Smooth muscle cell (in vitro differentiated cells): ENCODE data around the gene PRAMEF10. TPM values are rescaled to one million over a fixed set of nuclear protein-coding genes. Genes with fewer than 3 reads are reported as not detected.
"Not testable (repeated sequence)": the region's sequence is repeated elsewhere in the genome, so short reads cannot be mapped to it uniquely, and the experiment has no call there.

Experiments used
- DNase-seq: peaks from one replicate; lab custom pipeline; 2025; ENCODE audit not compliant: unreplicated experiment; lab: John Stamatoyannopoulos, UW
- H2AFZ ChIP-seq: fragments of 200-600 bp; sonication (generic); 2 replicates; pipeline ENCODE4 v1.6.0; 2016; ENCODE audit warnings: antibody characterized with exemption, low read depth, mild to moderate bottlenecking
- H3F3A ChIP-seq: fragments of 200-600 bp; sonication (generic); 2 replicates; pipeline ENCODE4 v1.6.0; 2017; ENCODE audit warnings: antibody characterized with exemption, low read depth
- H3K27ac ChIP-seq: fragments of 200-600 bp; sonication (generic); 2 replicates; pipeline ENCODE4 v1.5.1; 2016; ENCODE audit warnings: low read depth, mild to moderate bottlenecking
- H3K27me3 ChIP-seq: fragments of 200-600 bp; sonication (generic); 2 replicates; pipeline ENCODE4 v1.6.1; 2016; ENCODE audit warnings: low read depth, mild to moderate bottlenecking
- H3K36me3 ChIP-seq: fragments of 200-600 bp; sonication (generic); 2 replicates; pipeline ENCODE4 v1.5.1; 2016; ENCODE audit warnings: low read depth
- H3K4me1 ChIP-seq: fragments of 200-600 bp; sonication (generic); 2 replicates; pipeline ENCODE4 v1.5.1; 2016; ENCODE audit warnings: low read depth
- H3K4me2 ChIP-seq: fragments of 200-600 bp; sonication (generic); 2 replicates; pipeline ENCODE4 v1.6.0; 2016; ENCODE audit warnings: mild to moderate bottlenecking
- H3K4me3 ChIP-seq: fragments of 200-600 bp; sonication (generic); 2 replicates; pipeline ENCODE4 v1.5.1; 2016; ENCODE audit warnings: mild to moderate bottlenecking
- H3K79me2 ChIP-seq: fragments of 200-600 bp; sonication (generic); 2 replicates; pipeline ENCODE4 v1.6.0; 2016; ENCODE audit warnings: low read depth, mild to moderate bottlenecking
- H3K9ac ChIP-seq: fragments of 200-600 bp; sonication (generic); 2 replicates; pipeline ENCODE4 v1.6.0; 2016; ENCODE audit warnings: low read depth
- H3K9me3 ChIP-seq: fragments of 200-600 bp; sonication (generic); replicated peaks from 2 replicates; pipeline ENCODE4 v1.5.1; 2016; ENCODE audit warnings: low read depth
- H4K20me1 ChIP-seq: fragments of 200-600 bp; sonication (generic); 2 replicates; pipeline ENCODE4 v1.6.0; 2016; ENCODE audit warnings: low read depth
- WGBS: methylation state at CpG from one replicate; pipeline ENCODE4 v1.1.7; 2016; ENCODE audit warnings: low lambda C conversion rate; 5-methylcytosine and 5-hydroxymethylcytosine counted together
- polyA plus RNA-seq: library from polyadenylated mRNA; unstranded; fragments of >200 nt; fragmentation: Nextera tagmentation; extraction: Ambion mirVana; gene quantifications from 2 replicates; pipeline ENCODE4 v1.2.1, GENCODE V29; 2016
- total RNA-seq: library from RNA; depleted of rRNA; stranded (reverse); fragments of >200 nt; gene quantifications from 2 replicates; pipeline ENCODE4 v1.2.3, GENCODE V29; 2014

Gene PRAMEF10, protein sequence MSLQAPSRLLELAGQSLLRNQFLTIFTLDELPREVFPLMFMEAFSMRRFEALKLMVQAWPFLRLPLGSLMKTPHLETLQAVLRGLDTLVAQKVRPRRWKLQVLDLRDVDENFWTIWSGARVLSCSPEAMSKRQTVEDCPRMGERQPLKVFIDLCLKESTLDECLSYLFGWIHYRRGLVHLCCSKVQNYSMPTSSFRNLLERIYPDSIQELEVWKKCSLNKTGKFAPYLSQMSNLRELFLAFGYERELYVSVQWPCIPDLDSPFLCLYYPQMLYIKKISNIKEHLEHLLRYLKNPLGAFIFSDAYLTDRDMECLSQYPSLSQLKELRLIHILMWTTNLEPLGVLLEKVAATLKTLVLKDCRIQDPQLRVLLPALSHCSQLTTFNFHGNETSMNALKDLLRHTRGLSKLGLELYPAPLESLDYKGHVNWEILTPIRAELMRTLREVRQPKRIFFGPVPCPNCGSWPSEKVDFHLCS
- total RNA-seq (not detected in 2 replicates), polyA plus RNA-seq (not detected in 2 replicates)

DNA sequence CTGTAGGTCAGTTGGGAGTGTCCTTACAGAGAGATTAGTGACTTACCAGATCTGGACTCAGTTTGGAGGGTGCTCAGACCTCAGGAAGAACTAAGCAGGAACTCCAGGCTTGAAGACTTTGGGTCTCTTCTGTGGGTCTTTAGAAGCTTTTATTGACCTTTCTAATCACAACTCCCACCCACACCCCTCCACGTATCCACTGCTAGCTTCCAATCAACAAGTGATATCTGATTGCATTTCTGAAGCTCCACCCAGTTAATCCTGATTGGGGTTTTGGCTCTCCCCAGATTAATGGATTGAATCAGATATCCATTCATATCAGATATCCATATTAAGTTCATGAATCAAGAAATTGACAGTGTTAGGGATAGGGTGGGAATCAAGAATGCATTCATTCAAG lies at the start of gene PRAMEF10:
Gene PRAMEF10 (minus strand): TSS at position 101 of the 400 bp plus-strand sequence. CDS start 2,423 bp downstream, outside the sequence.
- WGBS = 38% methylated on average over 1 of the region's 1 CpG
- not testable (repeated sequence) for H4K20me1 ChIP-seq, H3K4me2 ChIP-seq, H3K9ac ChIP-seq, H3F3A ChIP-seq, H3K4me1 ChIP-seq, H2AFZ ChIP-seq, H3K4me3 ChIP-seq, H3K27me3 ChIP-seq, DNase-seq, H3K36me3 ChIP-seq, H3K27ac ChIP-seq, H3K79me2 ChIP-seq, H3K9me3 ChIP-seq

DNA sequence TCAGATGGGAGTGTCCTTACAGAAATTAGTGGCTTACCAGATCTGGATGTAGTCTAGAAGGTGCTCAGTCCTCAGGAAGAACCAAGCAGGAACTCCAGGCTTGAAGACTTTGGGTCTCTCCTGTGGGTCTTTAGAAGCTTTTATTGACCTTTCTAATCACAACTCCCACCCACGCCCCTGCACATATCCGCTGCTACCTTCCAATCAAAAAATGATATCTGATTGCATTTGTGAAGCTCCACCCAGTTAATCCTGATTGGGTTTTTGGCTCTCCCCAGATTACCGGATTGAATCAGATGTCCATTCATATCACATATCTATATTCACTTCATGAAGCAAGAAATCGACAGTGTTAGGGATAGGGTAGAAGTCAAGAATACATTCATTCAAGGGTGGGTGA lies 49.4 kb upstream of the PRAMEF10 start, which contains the start of gene PRAMEF6:
Gene PRAMEF6 (minus strand): TSS at position 101 of the 400 bp plus-strand sequence. CDS start 5,062 bp downstream, outside the sequence.
- H3K79me2 ChIP-seq, H3K9ac ChIP-seq, H3K9me3 ChIP-seq, H3K4me3 ChIP-seq, H3K4me2 ChIP-seq, H2AFZ ChIP-seq, H3K27ac ChIP-seq, H3K4me1 ChIP-seq, H3F3A ChIP-seq, H4K20me1 ChIP-seq, H3K27me3 ChIP-seq, H3K36me3 ChIP-seq, DNase-seq: not testable (repeated sequence)
- 62% methylated on average over 4 of the region's 4 CpGs for WGBS

DNA sequence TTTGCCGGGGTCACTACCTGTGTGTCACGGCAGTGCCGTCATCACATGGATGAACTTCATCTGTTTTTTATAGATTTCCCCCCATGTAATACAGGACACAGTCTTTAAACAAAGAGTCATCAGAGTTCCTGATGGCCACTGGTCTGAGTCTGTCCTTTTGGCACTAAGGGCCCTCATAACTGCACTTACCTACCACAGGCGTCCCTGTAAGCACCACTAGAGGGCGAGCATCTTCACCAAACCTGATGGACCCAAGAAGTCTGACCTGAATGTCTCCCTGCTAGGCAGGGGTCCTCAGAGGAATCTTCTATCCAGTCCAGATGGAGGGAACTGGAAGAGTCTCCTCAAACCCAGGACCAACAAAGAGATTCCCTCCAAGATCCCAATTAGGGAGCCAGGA lies 26.3 kb upstream of the PRAMEF10 start:
- not testable (repeated sequence) for H3K27ac ChIP-seq, H3K79me2 ChIP-seq, H3K9me3 ChIP-seq, H3K27me3 ChIP-seq, H3F3A ChIP-seq, H3K4me3 ChIP-seq, H3K4me2 ChIP-seq, H4K20me1 ChIP-seq, H3K36me3 ChIP-seq, H3K9ac ChIP-seq, H3K4me1 ChIP-seq, DNase-seq, H2AFZ ChIP-seq
- WGBS = 7% methylated on average over 2 of the region's 5 CpGs

DNA sequence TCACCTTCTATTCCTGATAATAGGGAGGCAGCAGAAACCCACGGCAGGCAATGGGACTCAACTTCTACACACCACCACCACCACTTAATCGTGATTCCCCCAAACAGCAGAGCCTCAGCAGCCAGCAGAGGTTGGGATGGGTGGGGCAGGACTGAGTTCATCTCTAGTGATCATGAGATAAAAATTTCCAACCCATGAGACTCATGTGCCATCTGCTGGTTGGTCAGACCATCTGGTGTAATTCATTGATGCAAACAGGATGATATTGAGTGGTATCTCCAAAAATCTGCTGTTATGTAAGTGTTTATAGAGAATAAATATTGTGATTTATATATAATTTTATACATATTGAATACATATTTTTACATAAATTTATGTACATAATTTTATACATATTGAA lies 23.7 kb upstream of the PRAMEF10 start:
- H3K79me2 ChIP-seq, H4K20me1 ChIP-seq, H3K27me3 ChIP-seq, H3K27ac ChIP-seq, H2AFZ ChIP-seq, H3K9me3 ChIP-seq, H3K9ac ChIP-seq, H3K36me3 ChIP-seq, H3K4me3 ChIP-seq, H3F3A ChIP-seq, DNase-seq, H3K4me1 ChIP-seq, H3K4me2 ChIP-seq: not testable (repeated sequence)
- 72% methylated on average over 2 of the region's 2 CpGs for WGBS

DNA sequence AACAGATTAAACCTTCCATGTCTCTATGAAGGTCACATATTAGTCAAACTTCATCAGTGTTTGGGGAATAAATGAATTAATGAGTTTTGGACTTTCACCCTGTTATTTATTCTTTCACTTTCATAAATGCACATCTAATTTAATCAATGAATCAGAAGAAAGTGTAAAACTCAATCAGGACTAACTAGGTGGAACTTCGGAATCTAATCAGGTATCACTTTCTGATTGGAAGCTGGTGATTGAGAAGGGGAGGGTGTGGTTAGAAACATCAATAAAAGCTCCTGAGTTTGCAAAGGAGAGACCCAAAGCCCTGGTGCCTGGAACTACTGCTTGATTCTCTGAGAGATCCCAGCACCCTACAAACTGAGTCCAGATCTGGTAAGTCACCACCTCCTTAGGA lies 18.2 kb upstream of the PRAMEF10 start, which contains the start of gene PRAMEF7:
Gene PRAMEF7 (plus strand): TSS at position 301 of the 400 bp plus-strand sequence. CDS start 1,083 bp downstream, outside the sequence.
- H3K9me3 ChIP-seq, H3K4me3 ChIP-seq, H3K79me2 ChIP-seq, H4K20me1 ChIP-seq, H3K4me1 ChIP-seq, H3K27ac ChIP-seq, H3F3A ChIP-seq, DNase-seq, H3K27me3 ChIP-seq, H3K9ac ChIP-seq, H3K4me2 ChIP-seq, H3K36me3 ChIP-seq, H2AFZ ChIP-seq: not testable (repeated sequence)
- no CpG with 5 or more reads among the region's 1 CpG for WGBS

DNA sequence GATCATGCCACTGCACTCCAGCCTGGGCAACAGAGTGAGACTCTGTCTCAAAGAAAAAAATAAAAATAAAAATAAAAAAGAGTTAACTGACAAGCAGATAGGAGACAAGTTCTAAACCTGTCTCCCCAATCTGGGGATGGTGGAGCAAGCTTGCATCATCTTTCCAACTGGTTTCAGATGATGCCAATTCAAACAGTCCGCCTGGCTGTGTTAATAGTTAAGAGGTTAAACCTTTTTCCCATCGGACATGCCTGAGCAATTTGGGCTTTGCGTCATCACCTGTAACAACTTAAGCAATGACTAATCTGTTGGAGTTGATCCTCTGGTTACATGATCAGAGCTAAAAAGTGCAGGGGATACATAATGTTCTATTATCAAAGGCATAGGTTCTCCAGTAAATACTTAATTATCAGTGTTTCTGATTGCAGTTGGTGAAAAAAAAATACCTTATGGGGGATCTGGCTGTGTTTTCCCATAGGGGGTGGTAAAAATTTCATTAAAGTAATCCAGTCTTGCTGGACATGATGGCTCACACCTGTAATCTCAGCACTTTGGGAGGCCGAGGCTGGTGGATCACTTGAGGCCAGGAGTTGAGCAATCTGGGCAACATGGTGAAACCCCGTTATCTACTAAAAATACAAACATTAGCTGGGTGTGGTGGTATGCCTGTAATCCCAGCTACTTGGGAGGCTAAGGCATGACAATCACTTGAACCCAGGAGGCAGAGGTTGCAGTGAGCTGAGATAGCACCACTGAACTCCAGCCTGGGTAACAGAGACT lies 5.9 kb upstream of the PRAMEF10 start:
- not testable (repeated sequence) for H3F3A ChIP-seq, H3K27ac ChIP-seq, H3K9ac ChIP-seq, H3K36me3 ChIP-seq, H3K79me2 ChIP-seq, H3K4me1 ChIP-seq, DNase-seq, H3K9me3 ChIP-seq, H4K20me1 ChIP-seq, H2AFZ ChIP-seq, H3K4me3 ChIP-seq, H3K27me3 ChIP-seq, H3K4me2 ChIP-seq
- WGBS = 86% methylated on average over 3 of the region's 5 CpGs

DNA sequence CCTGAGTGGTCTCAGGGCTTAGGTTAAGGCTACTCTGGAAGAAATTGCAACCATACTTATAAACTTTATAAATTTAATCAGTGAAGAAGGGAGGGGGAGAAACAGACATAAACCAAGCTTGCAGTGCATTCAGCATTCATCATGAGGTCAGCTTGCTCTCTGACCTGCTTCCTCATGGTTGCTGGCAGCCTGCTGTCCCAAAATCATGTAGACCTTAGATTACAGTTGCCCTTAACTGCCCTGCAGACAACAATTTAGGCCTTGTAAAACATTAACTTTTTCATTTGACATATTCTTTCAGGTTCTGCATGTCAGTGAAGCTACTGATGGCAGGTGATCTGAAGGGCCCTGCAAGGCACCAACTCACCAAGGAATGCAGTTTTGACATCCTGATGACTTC lies 1.1 kb upstream of the PRAMEF10 start:
- H3K4me1 ChIP-seq, DNase-seq, H2AFZ ChIP-seq, H3F3A ChIP-seq, H3K4me2 ChIP-seq, H3K36me3 ChIP-seq, H3K27ac ChIP-seq, H3K27me3 ChIP-seq, H4K20me1 ChIP-seq, H3K4me3 ChIP-seq, H3K9me3 ChIP-seq, H3K79me2 ChIP-seq, H3K9ac ChIP-seq: not testable (repeated sequence)

DNA sequence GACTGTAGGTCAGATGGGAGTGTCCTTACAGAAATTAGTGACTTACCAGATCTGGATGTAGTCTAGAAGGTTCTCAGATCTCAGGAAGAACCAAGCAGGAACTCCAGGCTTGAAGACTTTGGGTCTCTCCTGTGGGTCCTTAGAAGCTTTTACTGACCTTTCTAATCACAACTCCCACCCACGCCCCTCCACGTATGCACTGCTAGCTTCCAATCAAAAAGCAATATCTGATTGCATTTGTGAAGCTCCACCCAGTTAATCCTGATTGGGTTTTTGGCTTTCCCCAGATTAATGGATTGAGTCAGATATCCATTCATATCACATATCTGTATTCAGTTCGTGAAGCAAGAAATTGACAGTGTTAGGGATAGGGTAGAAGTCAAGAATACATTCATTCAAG lies 12.0 kb downstream of the PRAMEF10 start, which contains the start of gene PRAMEF4:
Gene PRAMEF4 (minus strand): TSS at position 101 of the 400 bp plus-strand sequence. CDS start 2,807 bp downstream, outside the sequence.
- H3F3A ChIP-seq, H4K20me1 ChIP-seq, H3K4me2 ChIP-seq, H2AFZ ChIP-seq, H3K4me3 ChIP-seq, H3K27ac ChIP-seq, H3K79me2 ChIP-seq, H3K36me3 ChIP-seq, H3K9me3 ChIP-seq, DNase-seq, H3K27me3 ChIP-seq, H3K4me1 ChIP-seq, H3K9ac ChIP-seq: not testable (repeated sequence)
- 71% methylated on average over 3 of the region's 3 CpGs for WGBS
